ENCODE results near the gene PROX1.
A peak's percentile ranks its signal among the peaks of the same experiment; 100 is the strongest.

PROX1 gene

GRCh38 chr1:213980906-213981305 is 6.9 kb upstream of the PROX1 start:
- DNase-seq: no peak

- DNase-seq: no peak
Measured at GRCh38 chr1:213982289-213982671, 5.5 kb upstream of the PROX1 start.

GRCh38 chr1:213982672-213983492 is 4.9 kb upstream of the PROX1 start:
- DNase-seq: peak; percentile 83

- DNase-seq: peak; percentile 49
Measured at GRCh38 chr1:213983493-213984386, 4.0 kb upstream of the PROX1 start.

- DNase-seq: peak; percentile 86
Measured at GRCh38 chr1:213984387-213985208, 3.2 kb upstream of the PROX1 start.

GRCh38 chr1:213985209-213986019 is 2.4 kb upstream of the PROX1 start:
- no peak for DNase-seq

- DNase-seq: no peak
Measured at GRCh38 chr1:213986020-213986924, 1.5 kb upstream of the PROX1 start.

GRCh38 chr1:213986925-213987250 is 885 bp upstream of the PROX1 start:
- DNase-seq: no peak

- peak; percentile 67 for DNase-seq
Measured at GRCh38 chr1:213987422-213987926, 299 bp upstream of the PROX1 start.

GRCh38 chr1:213988507-213989001 is 781 bp downstream of the PROX1 start:
- peak; percentile 69 for DNase-seq

- no peak for DNase-seq
Measured at GRCh38 chr1:213989002-213989855, 1.5 kb downstream of the PROX1 start.

- no peak for DNase-seq
Measured at GRCh38 chr1:213993929-213994328, 6.2 kb downstream of the PROX1 start.

GRCh38 chr1:213994888-213995287 is 7.1 kb downstream of the PROX1 start:
- DNase-seq: no peak

- no peak for DNase-seq
Measured at GRCh38 chr1:213995603-213996002, 7.8 kb downstream of the PROX1 start.

GRCh38 chr1:213996320-213997037 is 8.7 kb downstream of the PROX1 start:
- no peak for DNase-seq

- no peak for DNase-seq
Measured at GRCh38 chr1:213997038-213997771, 9.4 kb downstream of the PROX1 start.

GRCh38 chr1:213997772-213998107 is 10.0 kb downstream of the PROX1 start:
- no peak for DNase-seq

GRCh38 chr1:213998785-213999184 is 11.0 kb downstream of the PROX1 start:
- DNase-seq: no peak

GRCh38 chr1:213999732-214000131 is 12.0 kb downstream of the PROX1 start:
- DNase-seq: no peak
